GM23248 (cell line): ENCODE results near the gene MEMO1. TPM values are rescaled to one million over a fixed set of nuclear protein-coding genes. Genes with fewer than 3 reads are reported as not detected.

Experiments
- DNase-seq: peaks from one replicate; pipeline ENCODE4 v3.0.0-alpha.2; 2015
- H2AFZ ChIP-seq: fragments of 200-600 bp; sonication (generic); 2 replicates; pipeline ENCODE4 v1.6.1; 2016; ENCODE audit warnings: antibody characterized with exemption
- H3F3A ChIP-seq: fragments of 200-600 bp; sonication (generic); 2 replicates; pipeline ENCODE4 v1.6.1; 2016; ENCODE audit warnings: mild to moderate bottlenecking, antibody characterized with exemption, mixed run types; ENCODE audit not compliant: insufficient read depth
- H3K27ac ChIP-seq: fragments of 200-600 bp; sonication (generic); 2 replicates; pipeline ENCODE4 v1.5.1; 2016; ENCODE audit warnings: mild to moderate bottlenecking
- H3K27me3 ChIP-seq: fragments of 200-600 bp; sonication (generic); replicated peaks from 2 replicates; pipeline ENCODE4 v1.6.1; 2016; ENCODE audit warnings: mild to moderate bottlenecking; ENCODE audit not compliant: insufficient read depth
- H3K36me3 ChIP-seq: fragments of 200-600 bp; sonication (generic); 2 replicates; pipeline ENCODE4 v1.6.1; 2016; ENCODE audit warnings: low read depth, mild to moderate bottlenecking
- H3K4me1 ChIP-seq: fragments of 200-600 bp; sonication (generic); 2 replicates; pipeline ENCODE4 v1.6.1; 2016; ENCODE audit warnings: mild to moderate bottlenecking; ENCODE audit not compliant: insufficient read depth
- H3K4me2 ChIP-seq: fragments of 200-600 bp; sonication (generic); one replicate; pipeline ENCODE4 v1.6.1; 2016; ENCODE audit warnings: mild to moderate bottlenecking; ENCODE audit not compliant: unreplicated experiment
- H3K4me3 ChIP-seq: fragments of 200-600 bp; sonication (generic); 2 replicates; pipeline ENCODE4 v1.5.1; 2016; ENCODE audit warnings: mild to moderate bottlenecking
- H3K79me2 ChIP-seq: fragments of 200-600 bp; sonication (generic); 2 replicates; pipeline ENCODE4 v1.6.1; 2016; ENCODE audit warnings: mild to moderate bottlenecking; ENCODE audit not compliant: insufficient read depth
- H3K9ac ChIP-seq: fragments of 200-600 bp; sonication (generic); 2 replicates; pipeline ENCODE4 v1.6.1; 2016; ENCODE audit warnings: mild to moderate bottlenecking
- H3K9me2 ChIP-seq: fragments of 200-600 bp; sonication (generic); 2 replicates; pipeline ENCODE4 v1.6.1; 2016; ENCODE audit warnings: mixed run types, mild to moderate bottlenecking, moderate library complexity; ENCODE audit not compliant: insufficient read depth
- H3K9me3 ChIP-seq: fragments of 200-600 bp; sonication (generic); one replicate; pipeline ENCODE4 v1.6.1; 2017; ENCODE audit warnings: low read depth
- H4K20me1 ChIP-seq: fragments of 200-600 bp; sonication (generic); 2 replicates; pipeline ENCODE4 v1.6.0; 2016; ENCODE audit not compliant: insufficient read depth
- EZH2 ChIP-seq: fragments of 200-600 bp; sonication (generic); IDR thresholded peaks from 2 replicates; pipeline ENCODE4 v1.6.1; 2018; ENCODE audit warnings: antibody characterized with exemption, mild to moderate bottlenecking; ENCODE audit not compliant: insufficient read depth, poor library complexity, severe bottlenecking
- EZH2phosphoT487 ChIP-seq: fragments of 200-600 bp; sonication (generic); IDR thresholded peaks from 2 replicates; pipeline ENCODE4 v1.6.1; 2018; ENCODE audit warnings: antibody characterized with exemption, moderate library complexity, mild to moderate bottlenecking, low read depth; ENCODE audit not compliant: insufficient read depth
- WGBS, 2 experiments: methylation state at CpG; one replicate each; pipeline ENCODE4 v1.1.6; 2015 to 2017; ENCODE audit warnings: low lambda C conversion rate in 2 of 2, low coverage in 1 of 2; ENCODE audit errors: missing lambda C conversion rate in 2 of 2; 5-methylcytosine and 5-hydroxymethylcytosine counted together
- in situ Hi-C: fragments of 300-500 bp; cut with MboI; formaldehyde crosslinking; loops from 2 replicates; pipeline ENCODE4 v1.15.0; 2020
- polyA plus RNA-seq: library from polyadenylated mRNA; unstranded; fragments of >200 nt; fragmentation: Nextera tagmentation; extraction: Ambion mirVana; gene quantifications from 2 replicates; pipeline ENCODE4 v1.2.1, GENCODE V29; 2016
- total RNA-seq: library from RNA; depleted of rRNA; stranded (reverse); fragments of >200 nt; shearing (Covaris generic); gene quantifications from 2 replicates; pipeline ENCODE4 v1.2.3, GENCODE V29; 2014

The MEMO1 gene
- total and polyA plus RNA-seq, 2 experiments from 2014 or later = 36.2 to 46.3 TPM

- peaks cover 10% of the 10 kb centered on the region; the same call in 1 of the 2 replicates for H4K20me1 ChIP-seq
Observed at GRCh38 chr2:32002406-32002805, 8.4 kb downstream of the MEMO1 start.

GRCh38 chr2:31999438-31999837, 11.4 kb downstream of the MEMO1 start:
- Histone ChIP-seq H3K4me3 (no peak overlapping the region), H3K9me2 (no peaks in the 10 kb centered on the region), H2AFZ (no peak overlapping the region), H3F3A (no peaks in the 10 kb centered on the region; the same call in 1 of the 2 replicates), H3K9me3 (no peaks in the 10 kb centered on the region), H3K79me2 (peaks cover 100% of the 10 kb centered on the region), H4K20me1 (peaks cover 8% of the 10 kb centered on the region; the same call in 1 of the 2 replicates), H3K36me3 (no peaks in the 10 kb centered on the region), H3K27me3 (no peaks in the 10 kb centered on the region), H3K4me2 (no peak overlapping the region), H3K4me1 (peaks cover 9% of the 10 kb centered on the region; the same call in 1 of the 2 replicates), H3K27ac (no peak overlapping the region), H3K9ac (no peak overlapping the region)
- DNase-seq = no peak
- 95 to 97% methylated on average over 4 of the region's 4 CpGs for WGBS, 2 experiments
- no peak for TF ChIP-seq EZH2phosphoT487
- no peak for TF ChIP-seq EZH2
- in situ Hi-C loops = no loop called here

More at GRCh38 chr2:32002406-32002805, 8.4 kb downstream of the MEMO1 start:
- in situ Hi-C loops = no loop called here
- TF ChIP-seq EZH2 = no peak
- TF ChIP-seq EZH2phosphoT487 = no peak
- Histone ChIP-seq H3K79me2 (peaks cover 100% of the 10 kb centered on the region), H3K4me1 (peaks cover 9% of the 10 kb centered on the region), H3K36me3 (no peaks in the 10 kb centered on the region), H3K27ac (no peak overlapping the region), H3K4me2 (no peak overlapping the region), H3K9me3 (no peaks in the 10 kb centered on the region), H2AFZ (no peak overlapping the region), H3K9me2 (no peaks in the 10 kb centered on the region), H3K27me3 (no peaks in the 10 kb centered on the region), H3K4me3 (no peak overlapping the region), H3F3A (0 out of 2 replicates have a peak, but pooled peaks cover under 1% of the 10 kb centered on the region), H3K9ac (no peak overlapping the region)
- WGBS, 2 experiments = 97 to 98% methylated on average over 3 of the region's 3 CpGs
- no peak for DNase-seq

GRCh38 chr2:31998731-31999383, 12.0 kb downstream of the MEMO1 start:
- 95 to 99% methylated on average over 4 of the region's 4 CpGs for WGBS, 2 experiments
- H3K36me3 ChIP-seq = no peaks in the 10 kb centered on the region
- no peak for DNase-seq
- no peak overlapping the region for H2AFZ ChIP-seq
- H3K9ac ChIP-seq = no peak overlapping the region
- H3F3A ChIP-seq = no peaks in the 10 kb centered on the region; the same call in 1 of the 2 replicates
- TF ChIP-seq EZH2phosphoT487 (no peak), EZH2 (no peak)
- peaks cover 8% of the 10 kb centered on the region; the same call in 1 of the 2 replicates for H4K20me1 ChIP-seq
- H3K27ac ChIP-seq = no peak overlapping the region
- H3K9me3 ChIP-seq = no peaks in the 10 kb centered on the region
- no peak overlapping the region for H3K4me3 ChIP-seq
- no peaks in the 10 kb centered on the region for H3K27me3 ChIP-seq
- H3K79me2 ChIP-seq = peaks cover 100% of the 10 kb centered on the region
- peaks cover 9% of the 10 kb centered on the region; the same call in 1 of the 2 replicates for H3K4me1 ChIP-seq
- in situ Hi-C loops = no loop called here
- H3K9me2 ChIP-seq = no peaks in the 10 kb centered on the region
- H3K4me2 ChIP-seq = no peak overlapping the region

GRCh38 chr2:31997653-31998052, 13.2 kb downstream of the MEMO1 start:
- no peaks in the 10 kb centered on the region for H3K36me3 ChIP-seq
- peaks cover 100% of the 10 kb centered on the region for H3K79me2 ChIP-seq
- peaks cover 9% of the 10 kb centered on the region; the same call in 1 of the 2 replicates for H3K4me1 ChIP-seq
- H3K9me3 ChIP-seq = no peaks in the 10 kb centered on the region
- H3K27ac ChIP-seq = no peak overlapping the region
- no peak overlapping the region for H3K4me3 ChIP-seq
- TF ChIP-seq EZH2phosphoT487 (no peak), EZH2 (no peak)
- no peak overlapping the region for H3K4me2 ChIP-seq
- H3K27me3 ChIP-seq = no peaks in the 10 kb centered on the region
- DNase-seq = no peak
- no peaks in the 10 kb centered on the region; the same call in 1 of the 2 replicates for H3F3A ChIP-seq
- in situ Hi-C loops = no loop called here
- no peaks in the 10 kb centered on the region for H3K9me2 ChIP-seq
- H3K9ac ChIP-seq = no peak overlapping the region
- whole genome bisulfite sequencing, 2 experiments = 79 to 89% methylated on average over 3 of the region's 3 CpGs
- H2AFZ ChIP-seq = no peak overlapping the region
- peaks cover 13% of the 10 kb centered on the region; the same call in 1 of the 2 replicates for H4K20me1 ChIP-seq
